ENCODE results near the gene GTPBP4. TPM values are rescaled to one million over a fixed set of nuclear protein-coding genes. Genes with fewer than 3 reads are reported as not detected.

GTPBP4 gene
- total RNA-seq, 1 donor from 2014 or later: 27.8 TPM

- DNase-seq (no peak), ATAC-seq (no peak)
- intact Hi-C loops (cut with micrococcal nuclease): no loop called here
Measured at GRCh38 chr10:964321-964987, 23.8 kb upstream of the GTPBP4 start.

DNA sequence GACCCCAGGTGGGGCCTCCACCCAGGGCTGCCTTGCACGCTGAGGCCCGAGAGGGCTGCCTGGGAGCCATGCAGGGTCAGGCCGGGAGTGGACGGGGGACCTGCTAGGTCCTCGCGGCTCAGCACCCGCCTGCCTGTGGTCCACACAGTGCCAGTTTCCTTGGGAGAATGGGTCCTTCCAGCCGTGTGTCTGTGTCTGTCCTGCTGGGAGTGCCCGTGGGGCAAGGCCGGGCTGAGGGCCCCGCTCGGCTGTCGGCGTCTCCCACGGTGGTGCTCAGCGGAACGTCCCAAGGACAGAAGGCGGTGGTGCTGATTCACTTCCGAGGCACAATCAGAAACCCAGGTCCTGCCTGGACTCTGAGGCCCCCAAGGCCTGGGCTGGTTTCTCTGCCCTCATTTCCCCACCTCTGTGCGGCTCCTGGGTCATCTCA lies 23.2 kb upstream of the GTPBP4 start:
- intact Hi-C loops (cut with micrococcal nuclease): no loop called here
- ATAC-seq: no peak

GRCh38 chr10:966466-967235 lies 21.6 kb upstream of the GTPBP4 start:
- no peak for DNase-seq
- intact Hi-C loops (cut with micrococcal nuclease): no loop called here
- no peak for ATAC-seq

More for the DNA sequence above, 23.2 kb upstream of the GTPBP4 start:
- DNase-seq: no peak

GRCh38 chr10:968546-969199 lies 19.6 kb upstream of the GTPBP4 start:
- ATAC-seq: no peak
- intact Hi-C loops (cut with micrococcal nuclease): no loop called here
- no peak for DNase-seq

DNA sequence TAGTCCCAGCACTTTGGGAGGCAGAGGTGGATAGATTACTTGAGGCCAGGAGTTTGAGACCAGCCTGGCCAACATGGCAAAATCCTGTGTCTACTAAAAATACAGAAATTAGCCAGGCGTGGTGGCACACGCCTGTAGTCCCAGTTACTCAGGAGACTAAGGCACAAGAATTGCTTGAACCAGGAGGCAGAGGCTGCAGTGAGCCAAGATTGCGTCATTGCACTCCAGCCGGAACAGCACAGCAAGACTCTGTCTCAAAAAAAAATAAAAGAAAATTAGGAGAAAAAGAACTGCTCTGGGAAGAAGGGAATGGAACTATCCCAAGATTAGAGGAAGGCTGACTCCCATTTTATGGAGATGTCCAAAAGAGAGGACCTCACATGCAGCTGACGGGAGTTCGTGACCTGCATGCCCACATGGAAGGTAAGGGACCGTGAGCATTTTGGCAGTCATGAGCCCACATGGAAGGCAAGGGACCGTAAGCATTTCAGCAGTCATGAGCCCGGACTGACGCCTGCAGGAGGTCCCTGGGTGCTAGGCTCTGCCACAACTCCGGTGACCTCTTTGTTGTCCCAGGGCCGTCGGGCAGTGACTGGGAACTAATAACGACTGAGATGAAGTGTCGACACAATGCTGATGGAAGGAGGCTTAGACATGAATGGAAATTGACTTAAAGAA lies 18.6 kb upstream of the GTPBP4 start:
- no peak for DNase-seq
- intact Hi-C loops (cut with micrococcal nuclease): no loop called here
- ATAC-seq: no peak

GRCh38 chr10:970311-971149 lies 17.7 kb upstream of the GTPBP4 start:
- DNase-seq: no peak
- intact Hi-C loops (cut with micrococcal nuclease): no loop called here
- peak; percentile 32 for ATAC-seq

- ATAC-seq (peak; percentile 67), DNase-seq (peak; percentile 41)
- intact Hi-C loops (cut with micrococcal nuclease): no loop called here
Measured at GRCh38 chr10:971150-971542, 17.1 kb upstream of the GTPBP4 start.

GRCh38 chr10:971613-972012 lies 16.6 kb upstream of the GTPBP4 start:
- intact Hi-C loops (cut with micrococcal nuclease): no loop called here
- no peak for DNase-seq
- ATAC-seq: no peak

DNA sequence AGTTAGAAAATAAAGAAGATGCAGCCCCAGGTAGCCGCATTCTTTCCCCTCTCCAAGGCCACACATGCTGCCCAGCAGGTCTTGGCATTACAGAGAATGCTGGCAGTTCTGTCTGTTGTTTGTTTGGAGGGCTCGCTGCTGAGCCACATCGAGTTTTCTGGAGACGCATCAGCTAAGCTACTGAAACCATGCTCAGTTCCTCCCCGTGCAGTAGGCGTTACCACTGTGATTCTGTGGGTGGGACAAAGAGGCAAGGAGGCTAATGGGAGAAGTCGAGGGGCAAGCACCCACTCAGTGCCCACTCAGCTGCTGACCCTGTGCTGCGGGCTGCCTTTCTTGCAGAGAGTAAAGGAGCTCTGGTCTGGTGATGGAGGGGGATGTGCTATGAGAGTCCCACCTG lies 15.5 kb upstream of the GTPBP4 start:
- no peak for DNase-seq
- no peak for ATAC-seq
- intact Hi-C loops (cut with micrococcal nuclease): no loop called here

- intact Hi-C loops (cut with micrococcal nuclease): no loop called here
- DNase-seq (no peak), ATAC-seq (no peak)
Measured at GRCh38 chr10:974038-974784, 14.0 kb upstream of the GTPBP4 start.

- no peak for DNase-seq
- intact Hi-C loops (cut with micrococcal nuclease): no loop called here
Measured at GRCh38 chr10:974785-975074, 13.5 kb upstream of the GTPBP4 start.

GRCh38 chr10:976316-976715 lies 11.9 kb upstream of the GTPBP4 start:
- intact Hi-C loops (cut with micrococcal nuclease): no loop called here
- ATAC-seq: no peak
- no peak for DNase-seq

More at GRCh38 chr10:974785-975074, 13.5 kb upstream of the GTPBP4 start:
- ATAC-seq: no peak

DNA sequence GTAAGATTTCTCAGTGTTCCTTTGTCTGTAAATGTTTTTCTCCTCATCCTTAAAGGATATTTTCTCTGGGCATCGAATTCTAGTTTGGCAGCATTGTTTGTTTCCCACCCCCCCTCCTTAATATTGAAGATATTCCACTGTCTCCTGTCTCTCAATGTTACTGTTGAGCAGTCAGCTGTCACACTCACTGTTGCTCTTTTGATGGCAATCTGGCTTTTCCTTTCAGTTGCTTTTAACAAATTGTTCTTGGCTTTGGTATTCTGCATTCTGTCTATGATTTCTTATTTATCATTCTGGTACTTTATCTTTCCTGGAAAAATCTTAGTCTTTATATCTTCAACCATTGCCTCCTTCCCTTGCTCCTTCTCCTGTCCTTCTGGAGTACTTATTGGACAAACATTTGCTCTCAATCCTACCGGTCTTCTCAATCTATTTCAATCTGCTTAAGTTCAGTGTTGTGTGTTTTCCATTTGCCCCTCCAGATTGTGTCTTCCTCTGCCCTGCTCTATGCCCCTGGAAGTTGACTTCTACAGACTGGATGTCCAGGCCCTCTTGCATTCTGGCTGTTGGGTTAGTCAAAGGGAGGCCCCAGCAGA lies 9.3 kb upstream of the GTPBP4 start:
- intact Hi-C loops (cut with micrococcal nuclease): no loop called here

DNA sequence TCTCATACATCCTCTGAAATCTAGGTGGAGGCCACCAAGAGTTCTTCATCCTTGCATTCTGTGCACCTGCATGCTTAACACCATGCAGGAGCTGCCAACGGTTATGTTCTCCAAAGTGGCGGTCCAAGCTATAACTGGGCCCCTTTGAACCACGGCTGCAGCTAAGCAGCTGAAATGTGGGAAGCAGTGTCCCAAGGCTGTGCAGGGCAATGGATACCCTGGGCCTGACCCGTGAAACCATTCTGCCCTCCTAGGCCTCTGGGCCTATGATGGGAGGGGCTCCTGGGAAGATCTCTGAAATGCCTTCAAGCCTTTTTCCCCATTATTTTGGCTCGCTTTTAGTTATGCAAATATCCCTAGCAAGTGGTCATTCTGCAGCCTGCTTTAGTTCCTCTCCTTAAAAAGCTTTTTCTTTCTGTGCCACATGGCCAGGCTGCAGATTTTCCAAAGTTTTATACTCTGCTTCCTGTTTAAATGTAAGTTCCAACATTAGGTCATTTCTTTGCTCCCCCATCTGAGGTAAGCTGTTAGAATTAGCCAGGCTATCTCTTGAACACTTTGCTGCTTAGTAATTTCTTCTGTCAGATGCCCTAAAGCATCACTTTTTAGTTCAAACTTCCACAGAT lies 7.7 kb upstream of the GTPBP4 start:
- intact Hi-C loops (cut with micrococcal nuclease): no loop called here
- ATAC-seq: no peak
- DNase-seq: no peak

More for the DNA sequence above, 9.3 kb upstream of the GTPBP4 start:
- ATAC-seq (no peak), DNase-seq (no peak)

DNA sequence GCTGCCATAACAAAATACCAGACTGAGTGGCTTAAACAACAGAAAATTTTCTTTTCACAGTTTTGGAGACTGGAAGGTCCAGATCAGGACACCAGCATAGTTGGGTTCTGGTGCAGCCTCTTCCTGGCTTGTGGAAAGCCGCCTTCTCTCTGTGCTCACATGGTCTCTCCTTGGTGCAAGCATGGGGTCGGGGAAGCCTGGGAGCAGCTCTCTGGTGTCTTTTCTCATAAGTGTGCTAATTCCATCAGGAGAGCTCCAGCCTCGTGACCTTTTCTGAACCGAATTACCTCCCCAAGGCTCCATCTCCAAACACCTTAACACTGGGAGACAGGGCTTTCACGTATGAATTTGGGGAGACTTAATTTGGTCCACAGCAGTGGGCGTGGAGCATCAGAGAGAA lies 4.8 kb upstream of the GTPBP4 start:
- no peak for DNase-seq
- no peak for ATAC-seq
- intact Hi-C loops (cut with micrococcal nuclease): no loop called here

DNA sequence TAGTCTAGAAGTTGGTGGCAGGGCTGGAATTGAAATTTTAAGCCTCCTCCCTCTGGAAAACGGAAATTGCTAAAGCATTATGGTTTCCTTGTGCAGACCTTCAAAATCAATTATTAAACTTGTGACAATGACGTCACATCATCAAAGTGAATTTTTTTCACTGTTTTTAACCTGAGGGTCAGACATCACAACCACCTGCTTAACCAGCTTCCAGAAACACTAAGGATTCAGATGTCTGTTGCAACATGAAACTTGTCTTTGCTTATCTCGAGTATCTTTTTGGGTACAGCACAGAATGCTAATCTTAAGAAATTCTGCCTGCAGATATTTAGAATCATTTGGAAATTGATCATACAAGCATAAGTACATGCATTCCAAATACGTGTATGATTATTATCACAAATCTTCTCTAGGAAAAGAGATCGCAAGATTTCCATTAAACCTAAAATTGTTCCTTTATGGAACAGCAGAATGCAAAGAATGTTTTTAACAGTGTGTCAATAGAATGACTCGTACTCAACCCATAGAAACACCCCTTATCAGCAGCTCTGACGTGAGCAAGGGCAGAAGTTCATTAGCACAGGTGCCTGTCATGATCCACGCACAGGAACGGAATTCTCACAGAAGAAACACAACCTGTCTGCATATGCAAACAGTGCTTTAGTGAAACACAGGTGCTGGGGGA lies 4.1 kb upstream of the GTPBP4 start:
- intact Hi-C loops (cut with micrococcal nuclease): no loop called here
- ATAC-seq: no peak
- no peak for DNase-seq

GRCh38 chr10:985361-985760 lies 2.9 kb upstream of the GTPBP4 start:
- intact Hi-C loops (cut with micrococcal nuclease): loop anchor here (5.0 kb wide), 1 partner anchor 67 kb away; no protein-coding TSS in a partner anchor
- DNase-seq (no peak), ATAC-seq (no peak)
